Measurements from ENCODE around the gene PPIL4. TPM values are rescaled to one million over a fixed set of nuclear protein-coding genes. Genes with fewer than 3 reads are reported as not detected.
A peak's percentile ranks its signal among the peaks of the same experiment; 100 is the strongest.

PPIL4 gene
- total RNA-seq, 3 donors from 2014 or later (not counting 1 experiment from before 2014, with no cell fraction given): 24.4 to 32.8 (median 25.0) TPM

DNA sequence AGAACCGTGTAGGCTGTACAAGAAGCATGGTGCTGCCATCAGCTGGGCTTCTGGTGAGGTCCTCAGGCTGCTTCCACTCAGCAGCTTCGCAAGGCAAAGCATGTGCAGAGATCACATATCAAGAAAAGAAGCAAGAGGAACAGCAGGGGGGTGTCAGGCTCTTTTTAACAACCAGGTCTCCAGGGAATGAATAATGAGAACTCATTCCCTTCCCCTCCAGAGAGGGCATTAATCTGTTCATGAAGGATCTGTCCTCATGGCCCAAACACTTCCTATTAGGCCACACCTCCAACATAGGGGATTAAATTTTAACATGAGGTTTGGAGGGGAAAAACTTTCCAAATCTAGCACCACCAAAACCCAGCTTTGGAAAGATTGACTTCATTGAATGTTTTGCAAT is 40.3 kb upstream of the PPIL4 start:
- Histone ChIP-seq H3K9me3 (ENCODE audit: control insufficient read depth, insufficient read depth, low read length) (no peaks in the 10 kb centered on the region), H3K4me1 (ENCODE audit: control insufficient read depth, insufficient read depth, low read length) (no peaks in the 10 kb centered on the region), H3K27ac (ENCODE audit: low read length) (no peak overlapping the region), H3K36me3 (ENCODE audit: control insufficient read depth, insufficient read depth, low read length) (peaks cover 39% of the 10 kb centered on the region), H3K27me3 (ENCODE audit: control insufficient read depth, insufficient read depth, low read length) (no peaks in the 10 kb centered on the region), H3K4me3 (ENCODE audit: low read length) (no peak overlapping the region)
- Mint-ChIP-seq H3K36me3 (peaks cover 8% of the 10 kb centered on the region), H3K4me3 (no peak overlapping the region), H3K27ac (no peak overlapping the region), H3K9me3 (no peaks in the 10 kb centered on the region), H3K4me1 (no peaks in the 10 kb centered on the region), H3K27me3 (ENCODE audit: low read depth in 2 of 2) (no peaks in the 10 kb centered on the region)
- TF ChIP-seq, protein P1, sequence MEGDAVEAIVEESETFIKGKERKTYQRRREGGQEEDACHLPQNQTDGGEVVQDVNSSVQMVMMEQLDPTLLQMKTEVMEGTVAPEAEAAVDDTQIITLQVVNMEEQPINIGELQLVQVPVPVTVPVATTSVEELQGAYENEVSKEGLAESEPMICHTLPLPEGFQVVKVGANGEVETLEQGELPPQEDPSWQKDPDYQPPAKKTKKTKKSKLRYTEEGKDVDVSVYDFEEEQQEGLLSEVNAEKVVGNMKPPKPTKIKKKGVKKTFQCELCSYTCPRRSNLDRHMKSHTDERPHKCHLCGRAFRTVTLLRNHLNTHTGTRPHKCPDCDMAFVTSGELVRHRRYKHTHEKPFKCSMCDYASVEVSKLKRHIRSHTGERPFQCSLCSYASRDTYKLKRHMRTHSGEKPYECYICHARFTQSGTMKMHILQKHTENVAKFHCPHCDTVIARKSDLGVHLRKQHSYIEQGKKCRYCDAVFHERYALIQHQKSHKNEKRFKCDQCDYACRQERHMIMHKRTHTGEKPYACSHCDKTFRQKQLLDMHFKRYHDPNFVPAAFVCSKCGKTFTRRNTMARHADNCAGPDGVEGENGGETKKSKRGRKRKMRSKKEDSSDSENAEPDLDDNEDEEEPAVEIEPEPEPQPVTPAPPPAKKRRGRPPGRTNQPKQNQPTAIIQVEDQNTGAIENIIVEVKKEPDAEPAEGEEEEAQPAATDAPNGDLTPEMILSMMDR (IDR thresholded peaks at IDR 0.05): no peak
- intact Hi-C loops (cut with micrococcal nuclease): no loop called here
- ATAC-seq (no peak), DNase-seq (no peak)
- 94% methylated on average over 2 of the region's 2 CpGs for WGBS (ENCODE audit: insufficient coverage)

DNA sequence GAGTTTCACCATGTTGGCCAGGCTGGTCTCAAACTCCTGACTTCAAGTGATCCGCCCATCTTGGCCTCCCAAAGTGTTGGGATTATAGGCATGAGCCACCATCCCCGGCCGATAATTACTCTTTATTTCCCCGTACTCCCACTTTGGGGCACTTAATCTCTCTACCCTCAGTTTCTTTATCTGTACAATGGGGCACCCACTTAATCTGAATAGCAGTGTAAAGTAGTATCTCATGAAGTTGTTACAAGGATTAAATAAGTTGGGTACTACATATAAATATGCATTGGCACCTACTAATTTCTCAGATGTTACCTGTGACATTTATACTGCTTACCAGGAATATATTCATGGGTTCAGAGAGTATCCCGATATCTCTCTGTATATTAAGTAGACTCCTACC is 35.5 kb upstream of the PPIL4 start:
- TF ChIP-seq, protein P1 (IDR thresholded peaks at IDR 0.05): no peak
- no peaks in the 10 kb centered on the region for H3K4me1 ChIP-seq (ENCODE audit: control insufficient read depth, insufficient read depth, low read length)
- H3K9me3 Mint-ChIP-seq: no peaks in the 10 kb centered on the region
- H3K9me3 ChIP-seq (ENCODE audit: control insufficient read depth, insufficient read depth, low read length): no peaks in the 10 kb centered on the region
- peaks cover 5 to 11% of the 10 kb centered on the region in 2 donors for H3K4me1 Mint-ChIP-seq
- ATAC-seq (no peak), DNase-seq (no peak)
- H3K27me3 Mint-ChIP-seq (ENCODE audit: low read depth in 2 of 2): no peaks in the 10 kb centered on the region
- no peaks in the 10 kb centered on the region for H3K27me3 ChIP-seq (ENCODE audit: control insufficient read depth, insufficient read depth, low read length)
- peaks cover 39% of the 10 kb centered on the region for H3K36me3 ChIP-seq (ENCODE audit: control insufficient read depth, insufficient read depth, low read length)
- H3K36me3 Mint-ChIP-seq: no peaks in the 10 kb centered on the region
- H3K4me3 ChIP-seq (ENCODE audit: low read length): no peak overlapping the region
- 100% methylated on average over 4 of the region's 5 CpGs for WGBS (ENCODE audit: insufficient coverage)
- intact Hi-C loops (cut with micrococcal nuclease): no loop called here
- H3K27ac ChIP-seq (ENCODE audit: low read length): no peak overlapping the region
- H3K27ac Mint-ChIP-seq: no peak overlapping the region
- no peak overlapping the region for H3K4me3 Mint-ChIP-seq

DNA sequence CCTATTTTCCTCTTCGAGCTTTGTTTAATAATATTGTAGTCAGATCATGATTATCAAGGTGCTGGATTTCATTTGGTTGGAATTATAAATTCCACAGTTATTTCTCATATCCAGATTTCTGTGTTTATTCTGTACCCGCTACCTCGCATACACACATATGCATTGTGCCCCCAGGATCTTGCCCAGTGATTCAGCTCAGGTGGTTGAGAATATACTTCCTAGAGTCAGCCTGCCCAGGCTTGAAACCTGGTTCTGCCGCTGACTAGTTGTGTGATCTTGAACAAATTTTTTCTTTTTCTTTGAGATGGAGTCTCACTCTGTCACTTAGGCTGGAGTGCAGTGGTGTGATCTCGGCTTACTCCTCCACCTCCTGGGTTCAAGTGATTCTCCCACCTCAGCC is 35.0 kb upstream of the PPIL4 start:
- H3K4me1 Mint-ChIP-seq: peaks cover 5 to 14% of the 10 kb centered on the region in 2 donors
- TF ChIP-seq, protein P1 (IDR thresholded peaks at IDR 0.05): no peak
- Histone ChIP-seq H3K36me3 (ENCODE audit: control insufficient read depth, insufficient read depth, low read length) (peaks cover 41% of the 10 kb centered on the region), H3K9me3 (ENCODE audit: control insufficient read depth, insufficient read depth, low read length) (no peaks in the 10 kb centered on the region), H3K4me3 (ENCODE audit: low read length) (no peak overlapping the region), H3K4me1 (ENCODE audit: control insufficient read depth, insufficient read depth, low read length) (no peaks in the 10 kb centered on the region), H3K27me3 (ENCODE audit: control insufficient read depth, insufficient read depth, low read length) (no peaks in the 10 kb centered on the region), H3K27ac (ENCODE audit: low read length) (no peak overlapping the region)
- H3K27ac Mint-ChIP-seq: no peak overlapping the region
- no peaks in the 10 kb centered on the region for H3K9me3 Mint-ChIP-seq
- H3K36me3 Mint-ChIP-seq: no peaks in the 10 kb centered on the region
- H3K27me3 Mint-ChIP-seq (ENCODE audit: low read depth in 2 of 2): no peaks in the 10 kb centered on the region
- H3K4me3 Mint-ChIP-seq: no peak overlapping the region
- intact Hi-C loops (cut with micrococcal nuclease): no loop called here
- 100% methylated on average over 4 of the region's 5 CpGs for WGBS (ENCODE audit: insufficient coverage)
- DNase-seq (no peak), ATAC-seq (no peak)

DNA sequence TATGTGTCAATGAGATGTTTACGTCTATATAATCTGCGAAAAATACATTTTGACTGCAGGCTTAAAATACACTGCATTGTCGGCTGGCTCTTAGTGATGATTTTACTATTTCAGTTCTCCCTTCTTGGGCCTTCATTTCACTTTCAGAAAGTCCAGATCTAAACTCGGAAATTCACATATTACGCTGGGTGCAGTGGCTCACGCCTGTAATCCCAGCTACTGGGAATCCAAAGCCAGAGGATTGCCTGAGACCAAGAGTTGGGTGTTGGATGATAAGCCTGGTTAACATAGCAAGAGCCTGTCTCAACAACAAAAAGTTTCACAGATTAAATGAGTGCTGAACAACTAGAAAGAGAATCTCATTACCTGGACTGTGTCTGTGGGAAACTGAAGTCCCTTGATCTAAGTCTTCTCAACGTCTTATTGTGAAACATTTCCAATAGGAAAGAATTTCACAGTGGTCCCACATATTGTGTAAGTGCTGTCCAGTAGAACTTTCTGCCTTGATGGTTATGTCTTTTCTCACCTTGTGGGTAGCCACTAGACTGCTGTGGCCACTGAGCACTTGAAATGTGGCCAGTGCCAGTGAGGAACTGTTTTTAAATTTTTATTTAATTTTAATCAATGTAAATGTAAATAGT is 22.2 kb upstream of the PPIL4 start:
- Histone ChIP-seq H3K27ac (ENCODE audit: low read length) (no peak overlapping the region), H3K4me3 (ENCODE audit: low read length) (no peak overlapping the region), H3K27me3 (ENCODE audit: control insufficient read depth, insufficient read depth, low read length) (no peaks in the 10 kb centered on the region), H3K36me3 (ENCODE audit: control insufficient read depth, insufficient read depth, low read length) (no peaks in the 10 kb centered on the region), H3K4me1 (ENCODE audit: control insufficient read depth, insufficient read depth, low read length) (peaks cover 9% of the 10 kb centered on the region), H3K9me3 (ENCODE audit: control insufficient read depth, insufficient read depth, low read length) (no peaks in the 10 kb centered on the region)
- ATAC-seq: no peak
- H3K4me1 Mint-ChIP-seq: peaks cover 8 to 13% of the 10 kb centered on the region in 2 donors
- H3K9me3 Mint-ChIP-seq: no peaks in the 10 kb centered on the region
- no peaks in the 10 kb centered on the region for H3K27me3 Mint-ChIP-seq (ENCODE audit: low read depth in 2 of 2)
- no peaks in the 10 kb centered on the region for H3K36me3 Mint-ChIP-seq
- TF ChIP-seq, protein P1 (IDR thresholded peaks at IDR 0.05): no peak
- 86% methylated on average over 7 of the region's 7 CpGs for WGBS (ENCODE audit: insufficient coverage)
- peak overlapping the region; percentile 60 for H3K4me3 Mint-ChIP-seq
- no peak overlapping the region for H3K27ac Mint-ChIP-seq
- DNase-seq: no peak
- intact Hi-C loops (cut with micrococcal nuclease): loop anchor here (5.0 to 10.0 kb wide), 2 partner anchors 149 to 297 kb away; partner anchors contain the start of genes LATS1 and LRP11
